Thyroid gland (tissue), 4 donors: ENCODE data around the gene PSAP. TPM values are rescaled to one million over a fixed set of nuclear protein-coding genes. Genes with fewer than 3 reads are reported as not detected.

Experiments used
- DNase-seq, 2 donors: peaks; one replicate each; pipeline ENCODE4 v3.0.0-alpha.2; 2019
- H3K27ac ChIP-seq, 3 donors: fragments of 200-600 bp; sonication (generic); 1 replicate in 2 of 3; 2 replicates in 1 of 3; pipeline ENCODE4 v1.5.1; 2016 to 2019; ENCODE audit warnings: mild to moderate bottlenecking in 1 of 3, moderate library complexity in 1 of 3
- H3K27me3 ChIP-seq: fragments of 200-600 bp; sonication (generic); one replicate; pipeline ENCODE4 v1.5.1; 2019
- H3K36me3 ChIP-seq, 2 donors: fragments of 200-600 bp; sonication (generic); one replicate each; pipeline ENCODE4 v1.5.1; 2016 to 2019
- H3K4me1 ChIP-seq, 2 donors: fragments of 200-600 bp; sonication (generic); one replicate each; pipeline ENCODE4 v1.5.1; 2017 to 2019
- H3K4me3 ChIP-seq, 3 donors: fragments of 200-600 bp; sonication (generic); replicated peaks in 1 of 3; 1 replicate in 2 of 3; 2 replicates in 1 of 3; pipeline ENCODE4 v1.5.1; 2016; ENCODE audit warnings: mild to moderate bottlenecking in 1 of 3
- H3K9me3 ChIP-seq: fragments of 200-600 bp; sonication (generic); one replicate; pipeline ENCODE4 v1.5.1; 2017
- CTCF ChIP-seq, 6 experiments: fragments of 200-600 bp in 3 of 6; fragments of 450-650 bp in 3 of 6; sonication (generic) in 3 of 6; IDR thresholded peaks; one replicate each; pipeline ENCODE4 v1.5.1; 2016 to 2019; ENCODE audit warnings: antibody characterized with exemption in 6 of 6, mild to moderate bottlenecking in 2 of 6, inconsistent platforms in 1 of 6, moderate library complexity in 1 of 6
- POLR2A ChIP-seq, 2 donors: fragments of 450-650 bp; IDR thresholded peaks; one replicate each; pipeline ENCODE4 v1.6.1; 2017; ENCODE audit warnings: antibody characterized with exemption in 2 of 2, mild to moderate bottlenecking in 2 of 2, moderate library complexity in 1 of 2
- WGBS, 2 donors: methylation state at CpG; one replicate each; pipeline ENCODE4 v1.1.5; 2017; 5-methylcytosine and 5-hydroxymethylcytosine counted together
- intact Hi-C: fragments of 100-400 bp; cut with DNase I; formaldehyde crosslinking; loops from one replicate; pipeline ENCODE4 v1.15.1; 2023
- total RNA-seq, 4 donors: library from RNA; depleted of rRNA; stranded (reverse); fragments of >200 nt; gene quantifications; one replicate each; pipeline ENCODE4 v1.2.3, GENCODE V29; 2016

Gene PSAP
- total RNA-seq, 4 donors from 2014 or later = 978 to 1,211 (median 1,123) TPM

GRCh38 chr10:71816421-71816851 is 34.6 kb downstream of the PSAP start:
- DNase-seq = no peak
- TF ChIP-seq POLR2A (IDR thresholded peaks at IDR 0.05) = no peak
- no peak for TF ChIP-seq CTCF (IDR thresholded peaks at IDR 0.05)

GRCh38 chr10:71815515-71816130 is 35.4 kb downstream of the PSAP start:
- peaks cover 0 to 14% of the 10 kb centered on the region in 2 donors for H3K4me1 ChIP-seq
- H3K4me3 ChIP-seq = no peak overlapping the region
- no peaks in the 10 kb centered on the region for H3K27me3 ChIP-seq
- H3K27ac ChIP-seq = no peak overlapping the region
- 87 to 89% methylated on average over 15 of the region's 15 CpGs for WGBS, 2 donors
- H3K36me3 ChIP-seq = peaks cover 52 to 53% of the 10 kb centered on the region in 2 donors
- intact Hi-C loops = no loop called here
- no peaks in the 10 kb centered on the region for H3K9me3 ChIP-seq
- DNase-seq = no peak
- no peak for TF ChIP-seq POLR2A (IDR thresholded peaks at IDR 0.05)
- TF ChIP-seq CTCF (IDR thresholded peaks at IDR 0.05) = no peak

More at GRCh38 chr10:71816421-71816851, 34.6 kb downstream of the PSAP start:
- Histone ChIP-seq H3K36me3 (peaks cover 60 to 61% of the 10 kb centered on the region in 2 donors), H3K4me3 (no peak overlapping the region), H3K9me3 (no peaks in the 10 kb centered on the region), H3K27me3 (no peaks in the 10 kb centered on the region), H3K4me1 (peaks cover 0 to 14% of the 10 kb centered on the region in 2 donors), H3K27ac (no peak overlapping the region)
- intact Hi-C loops = no loop called here
- 82 to 91% methylated on average over 8 to 9 of the region's 12 CpGs for WGBS, 2 donors

- TF ChIP-seq CTCF (IDR thresholded peaks at IDR 0.05) = no peak
- TF ChIP-seq POLR2A (IDR thresholded peaks at IDR 0.05) = no peak
- intact Hi-C loops = loop anchor here (5.0 kb wide), 1 partner anchor 498 kb away; the partner anchor contains the start of gene SLC29A3
- Histone ChIP-seq H3K4me3 (no peak overlapping the region), H3K4me1 (peaks cover 0 to 14% of the 10 kb centered on the region in 2 donors), H3K9me3 (no peaks in the 10 kb centered on the region), H3K27ac (no peak overlapping the region), H3K36me3 (peaks cover 46 to 47% of the 10 kb centered on the region in 2 donors), H3K27me3 (no peaks in the 10 kb centered on the region)
- no peak for DNase-seq
- 94 to 95% methylated on average over 23 to 24 of the region's 26 CpGs for WGBS, 2 donors
Observed at GRCh38 chr10:71814922-71815411, 36.1 kb downstream of the PSAP start.

GRCh38 chr10:71812913-71813590 is 38.0 kb downstream of the PSAP start:
- no peaks in the 10 kb centered on the region for H3K9me3 ChIP-seq
- peak overlapping the region in 2 of 3 donors; percentile 13 to 26 for H3K27ac ChIP-seq
- TF ChIP-seq POLR2A (IDR thresholded peaks at IDR 0.05) (no peak), CTCF (IDR thresholded peaks at IDR 0.05) (no peak)
- intact Hi-C loops = loop anchor here (5.0 kb wide), 1 partner anchor 496 kb away; the partner anchor contains the start of gene SLC29A3
- WGBS, 2 donors = 21 to 59% methylated on average over 7 of the region's 11 CpGs
- no peak overlapping the region for H3K4me3 ChIP-seq
- DNase-seq = no peak
- peaks cover 26 to 28% of the 10 kb centered on the region in 2 donors for H3K36me3 ChIP-seq
- H3K27me3 ChIP-seq = no peaks in the 10 kb centered on the region
- H3K4me1 ChIP-seq = peaks cover 0 to 14% of the 10 kb centered on the region in 2 donors
